Colonic mucosa (tissue), 4 donors: Measurements from ENCODE around the gene HCLS1. TPM values are rescaled to one million over a fixed set of nuclear protein-coding genes. Genes with fewer than 3 reads are reported as not detected.
"Not testable (repeated sequence)": the region's sequence is repeated elsewhere in the genome, so short reads cannot be mapped to it uniquely, and the experiment has no call there.

Source experiments
- DNase-seq: peaks from one replicate; pipeline ENCODE4 v3.0.0-alpha.2; 2020
- H3K27ac ChIP-seq: fragments of 200-600 bp; one replicate; pipeline ENCODE4 v1.8.0; 2021
- H3K27me3 ChIP-seq: fragments of 200-600 bp; one replicate; pipeline ENCODE4 v1.8.0; 2021
- H3K36me3 ChIP-seq: fragments of 200-600 bp; one replicate; pipeline ENCODE4 v1.8.0; 2021
- H3K4me1 ChIP-seq: fragments of 200-600 bp; one replicate; pipeline ENCODE4 v1.8.0; 2021; ENCODE audit warnings: mild to moderate bottlenecking
- H3K4me3 ChIP-seq: fragments of 200-600 bp; one replicate; pipeline ENCODE4 v1.8.0; 2021
- H3K9ac ChIP-seq, 2 donors: one replicate each; pipeline ENCODE4 v1.7.0; 2013; ENCODE audit warnings: control low read depth in 2 of 2, low read depth in 2 of 2, low read length in 2 of 2
- H3K9me3 ChIP-seq: fragments of 200-600 bp; one replicate; pipeline ENCODE4 v1.8.0; 2021
- CTCF ChIP-seq: fragments of 200-600 bp; IDR thresholded peaks from one replicate; pipeline ENCODE4 v1.8.0; 2022; ENCODE audit warnings: antibody characterized with exemption, mild to moderate bottlenecking
- intact Hi-C: fragments of 100-400 bp; cut with DNase I; formaldehyde crosslinking; loops from one replicate; pipeline ENCODE4 v1.14.1; 2022
- total RNA-seq, 2 donors: library from RNA; stranded (reverse); fragmentation: NEBNext Ultra II Directional in 1 of 2; extraction: Animal tissue kit (Norgen Biotek cat#: 25700) in 1 of 2; gene quantifications; one replicate each; pipeline ENCODE4 v1.2.1, GENCODE V29; 2021
- donor health status: healthy.
- donor health status: DM: no; HTN: no; CAD: no.
- donor health status: DM: no; HTN: no; CAD: no.

HCLS1 gene
- total RNA-seq, 2 donors from 2014 or later, result 9.2 to 10.0 TPM

GRCh38 chr3:121619691-121620090 lies 41.0 kb downstream of the HCLS1 start:
- no peaks in the 10 kb centered on the region for H3K36me3 ChIP-seq
- intact Hi-C loops, result no loop called here
- no peak for TF ChIP-seq CTCF

GRCh38 chr3:121606106-121606505 lies 54.6 kb downstream of the HCLS1 start:
- H3K4me1 ChIP-seq, result no peaks in the 10 kb centered on the region
- intact Hi-C loops, result no loop called here

More at GRCh38 chr3:121619691-121620090, 41.0 kb downstream of the HCLS1 start:
- Histone ChIP-seq H3K4me3 (no peak overlapping the region), H3K9ac (no peak overlapping the region), H3K4me1 (no peaks in the 10 kb centered on the region), H3K27me3 (no peaks in the 10 kb centered on the region), H3K27ac (no peak overlapping the region), H3K9me3 (no peaks in the 10 kb centered on the region)
- DNase-seq, result no peak

GRCh38 chr3:121604759-121605158 lies 55.9 kb downstream of the HCLS1 start:
- no peak overlapping the region for H3K9ac ChIP-seq
- no peaks in the 10 kb centered on the region for H3K27me3 ChIP-seq
- TF ChIP-seq CTCF, result no peak
- no peak overlapping the region for H3K4me3 ChIP-seq
- H3K4me1 ChIP-seq, result no peaks in the 10 kb centered on the region
- no peaks in the 10 kb centered on the region for H3K9me3 ChIP-seq
- intact Hi-C loops, result no loop called here
- H3K36me3 ChIP-seq, result no peaks in the 10 kb centered on the region
- no peak for DNase-seq
- no peak overlapping the region for H3K27ac ChIP-seq

More at GRCh38 chr3:121606106-121606505, 54.6 kb downstream of the HCLS1 start:
- Histone ChIP-seq H3K9ac (no peak overlapping the region), H3K4me3 (no peak overlapping the region), H3K9me3 (no peaks in the 10 kb centered on the region), H3K27ac (no peak overlapping the region), H3K36me3 (no peaks in the 10 kb centered on the region), H3K27me3 (no peaks in the 10 kb centered on the region)
- no peak for DNase-seq
- TF ChIP-seq CTCF, result no peak

GRCh38 chr3:121601212-121601812 lies 59.4 kb downstream of the HCLS1 start:
- TF ChIP-seq CTCF, result no peak
- Histone ChIP-seq H3K27ac (no peak overlapping the region), H3K4me3 (no peak overlapping the region), H3K4me1 (no peaks in the 10 kb centered on the region), H3K27me3 (no peaks in the 10 kb centered on the region), H3K9ac (no peak overlapping the region), H3K36me3 (no peaks in the 10 kb centered on the region), H3K9me3 (no peaks in the 10 kb centered on the region)
- DNase-seq, result no peak
- intact Hi-C loops, result no loop called here

- H3K27ac ChIP-seq, H3K36me3 ChIP-seq, intact Hi-C loops, H3K4me1 ChIP-seq, DNase-seq, H3K9me3 ChIP-seq, H3K27me3 ChIP-seq, H3K4me3 ChIP-seq, H3K9ac ChIP-seq: not testable (repeated sequence)
Measured at GRCh38 chr3:121599900-121600299, 60.8 kb downstream of the HCLS1 start.

GRCh38 chr3:121598564-121598963 lies 62.1 kb downstream of the HCLS1 start:
- TF ChIP-seq CTCF, result no peak
- Histone ChIP-seq H3K4me3 (no peak overlapping the region), H3K27ac (no peak overlapping the region), H3K9ac (no peak overlapping the region), H3K4me1 (no peaks in the 10 kb centered on the region), H3K36me3 (no peaks in the 10 kb centered on the region), H3K27me3 (no peaks in the 10 kb centered on the region), H3K9me3 (no peaks in the 10 kb centered on the region)
- no peak for DNase-seq
- intact Hi-C loops, result no loop called here
